ENCODE data around the gene RTBDN. TPM values are rescaled to one million over a fixed set of nuclear protein-coding genes. Genes with fewer than 3 reads are reported as not detected.

RTBDN gene
- polyA plus RNA-seq, 3 donors, result 0.10 to 0.46 TPM; not detected in 1

DNA sequence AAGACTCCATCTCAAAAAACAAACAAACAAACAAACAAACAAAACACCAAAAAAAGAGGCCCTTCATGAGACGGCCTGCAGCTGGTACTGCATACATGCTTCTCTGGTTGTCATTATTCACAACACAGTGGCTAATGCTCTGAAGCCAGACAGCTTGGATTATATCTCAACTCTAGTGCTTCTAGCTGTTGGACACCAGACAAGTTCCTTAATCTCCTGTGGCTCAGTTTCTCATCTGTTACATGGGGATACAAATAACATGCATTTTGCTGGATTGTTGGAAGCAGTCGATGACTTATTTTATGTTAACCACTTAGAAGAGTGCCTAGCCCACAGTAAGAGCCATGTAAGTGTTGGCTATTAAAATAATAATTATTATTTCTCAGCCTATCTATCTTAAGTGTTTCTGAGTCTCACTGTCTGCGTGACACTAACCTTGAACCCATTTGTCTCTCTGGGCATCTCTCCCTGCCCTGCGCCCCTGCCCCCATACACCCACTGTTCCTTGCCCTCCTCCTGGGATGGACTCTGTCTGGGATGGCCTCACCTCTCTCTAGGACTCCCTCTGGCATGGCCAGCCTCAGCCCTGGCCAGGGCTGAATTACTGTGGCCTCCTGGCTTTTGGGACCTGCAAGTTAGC lies 46.2 kb downstream of the RTBDN start:
- H3K27ac ChIP-seq (ENCODE audit: low read depth, low read length), result peak overlapping the region; percentile 100
- 37 to 51% (median 48%) methylated on average over 4 of the region's 4 CpGs for WGBS, 3 donors

DNA sequence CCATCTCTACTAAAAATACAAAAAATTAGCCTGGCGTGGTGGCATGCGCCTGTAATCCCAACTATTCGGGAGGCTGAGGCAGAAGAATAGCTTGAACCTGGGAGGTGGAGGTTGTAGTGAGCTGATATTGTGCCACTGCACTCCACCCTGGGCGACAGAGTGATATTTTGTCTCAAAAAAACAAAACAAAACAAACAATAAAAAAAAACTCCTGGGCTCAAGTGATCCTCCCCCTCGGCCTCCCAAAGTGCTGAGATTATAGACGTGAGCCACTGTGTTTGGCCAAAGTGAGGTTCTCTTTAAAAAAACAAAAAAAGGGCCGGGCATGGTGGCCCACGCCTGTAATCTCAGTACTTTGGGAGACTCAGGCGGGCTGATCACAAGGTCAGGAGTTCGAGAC lies 46.9 kb downstream of the RTBDN start:
- H3K27ac ChIP-seq (ENCODE audit: low read depth, low read length), result no peak overlapping the region
- 74 to 86% (median 74%) methylated on average over 10 of the region's 10 CpGs for WGBS, 3 donors

DNA sequence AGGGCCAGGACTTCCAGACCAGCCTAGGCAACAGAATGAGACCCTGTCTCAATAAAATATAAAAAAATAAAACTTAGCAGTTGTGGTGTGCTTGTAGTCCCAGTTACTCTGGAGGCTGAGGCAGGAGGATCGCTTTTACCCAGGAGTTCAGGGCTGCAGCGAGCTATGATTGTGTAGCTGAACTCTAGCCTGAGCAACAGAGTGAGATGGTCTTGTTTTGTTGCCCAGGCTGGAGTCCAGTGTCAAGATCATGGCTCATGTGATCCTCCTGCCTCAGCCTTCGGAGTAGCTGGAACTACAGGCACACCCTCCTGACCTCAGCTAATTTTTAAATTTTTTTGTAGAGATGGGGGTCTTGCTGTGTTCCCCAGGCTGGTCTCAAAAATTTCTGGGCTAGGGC lies 47.4 kb downstream of the RTBDN start:
- no peak overlapping the region for H3K27ac ChIP-seq (ENCODE audit: low read depth, low read length)
- 78 to 93% (median 81%) methylated on average over 3 of the region's 3 CpGs for WGBS, 3 donors

DNA sequence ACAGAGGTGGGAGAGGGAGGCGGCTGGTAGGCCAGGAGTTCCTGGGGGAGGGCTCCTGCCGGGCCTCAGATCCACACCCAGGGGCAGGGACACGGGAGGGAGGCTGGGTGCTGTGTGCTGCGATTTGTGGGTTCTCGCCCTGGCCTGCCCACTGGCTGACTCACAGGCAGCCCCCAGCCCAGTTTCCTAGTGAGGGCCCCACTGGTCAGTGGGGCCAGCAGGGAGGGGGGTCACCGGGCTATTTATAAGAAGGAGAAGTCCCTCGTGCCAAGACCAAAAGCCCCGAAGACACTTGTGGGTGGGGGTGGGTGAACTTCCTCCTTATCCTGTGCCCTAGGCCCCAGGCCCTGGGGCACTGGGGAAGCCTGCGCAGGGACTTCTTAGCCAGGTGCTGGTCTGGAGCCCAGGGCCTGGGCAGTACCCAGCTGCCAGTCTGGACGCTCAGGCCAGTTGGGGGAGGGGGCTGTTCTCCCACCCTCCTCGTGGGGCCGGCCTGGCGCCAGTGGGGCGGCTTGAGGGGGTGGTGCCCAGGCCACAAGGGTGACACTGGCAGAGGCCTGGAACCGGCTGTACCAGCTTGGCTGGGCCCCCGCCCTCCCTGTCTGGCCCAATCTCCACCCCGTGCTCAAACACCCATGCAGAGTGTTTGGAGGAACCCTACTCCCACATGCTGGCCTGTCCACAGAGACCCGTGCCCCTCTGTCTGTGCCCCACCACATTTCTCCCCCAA lies 48.1 kb downstream of the RTBDN start:
- 30 to 36% (median 34%) methylated on average over 18 of the region's 18 CpGs for WGBS, 3 donors
- peak overlapping the region; percentile 98 for H3K27ac ChIP-seq (ENCODE audit: low read depth, low read length)

DNA sequence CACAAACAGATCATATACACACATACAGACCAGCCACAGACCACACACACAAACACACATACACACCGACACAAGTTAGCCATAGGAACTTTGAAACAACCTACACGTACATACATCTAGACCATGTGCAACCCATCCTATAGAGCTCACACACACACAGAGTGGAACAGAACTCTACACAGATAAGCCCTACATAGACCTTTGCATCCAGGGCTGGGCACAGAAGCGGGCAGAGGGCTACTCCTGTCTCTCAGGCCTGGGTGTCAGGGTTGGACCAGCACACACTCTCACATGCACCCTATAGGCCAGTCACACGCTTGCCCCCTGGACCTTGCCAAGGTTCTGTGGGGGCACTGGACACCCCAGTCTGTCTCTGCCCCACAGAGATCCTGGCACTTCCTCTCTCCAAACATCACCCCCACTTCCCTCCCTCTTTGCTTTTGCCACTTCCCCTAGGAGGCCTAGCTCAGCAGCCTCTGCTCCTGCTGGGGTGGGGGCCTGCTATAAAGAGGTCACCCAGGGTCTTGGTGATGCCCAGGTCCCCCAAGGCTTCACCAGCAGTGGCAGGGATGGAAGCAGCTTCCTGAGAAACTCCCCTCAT lies 48.8 kb downstream of the RTBDN start:
- peak overlapping the region; percentile 98 for H3K27ac ChIP-seq (ENCODE audit: low read depth, low read length)
- WGBS, 3 donors, result 49 to 84% (median 57%) methylated on average over 4 of the region's 4 CpGs

DNA sequence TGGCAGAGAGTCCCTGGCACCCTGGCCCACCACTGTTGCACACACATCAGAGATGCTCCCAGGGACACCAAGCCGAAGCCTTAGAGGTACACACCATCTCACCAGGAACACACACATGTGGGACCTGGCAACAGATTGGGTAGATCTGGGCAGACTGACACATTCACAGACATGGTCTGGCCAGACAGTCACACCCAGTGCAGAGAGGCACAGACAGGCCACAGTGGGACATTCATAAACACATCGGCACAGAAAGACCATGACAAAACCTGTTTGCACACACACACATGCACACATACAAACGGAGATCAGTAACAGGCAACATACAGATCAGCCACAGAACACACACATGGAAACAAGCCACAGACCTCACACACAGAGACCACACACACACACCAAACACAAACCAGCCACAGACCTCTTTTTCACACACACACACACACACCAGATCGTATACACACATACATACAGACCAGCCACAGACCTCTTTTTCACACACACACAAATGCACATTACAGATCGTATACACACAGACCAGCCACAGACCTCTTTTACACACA lies 49.4 kb downstream of the RTBDN start:
- H3K27ac ChIP-seq (ENCODE audit: low read depth, low read length), result peak overlapping the region; percentile 98
- 46 to 73% (median 54%) methylated on average over 5 of the region's 5 CpGs for WGBS, 3 donors

DNA sequence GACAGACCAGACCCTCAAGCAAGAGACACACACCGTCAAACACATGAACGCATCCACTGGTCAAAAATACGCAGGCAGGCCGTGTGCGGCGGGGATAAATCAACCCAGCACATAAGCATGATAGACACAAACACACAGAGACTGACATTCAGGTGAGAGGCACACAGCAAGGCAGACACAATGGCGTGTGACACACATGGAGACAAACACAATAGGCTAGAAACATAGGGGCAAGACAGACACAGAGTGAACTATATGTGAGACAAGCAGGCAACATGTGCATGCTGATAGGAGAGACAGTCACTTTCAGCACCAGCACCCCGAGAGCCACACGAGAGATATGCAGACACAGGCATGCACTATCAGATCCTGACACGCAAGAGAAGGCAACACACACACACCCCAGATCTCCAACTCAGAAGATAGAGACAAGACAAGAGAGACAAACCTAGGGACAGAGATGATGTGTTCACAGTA lies 49.9 kb downstream of the RTBDN start:
- 72 to 76% (median 72%) methylated on average over 10 of the region's 10 CpGs for WGBS, 3 donors
- H3K27ac ChIP-seq (ENCODE audit: low read depth, low read length), result peak overlapping the region; percentile 98

DNA sequence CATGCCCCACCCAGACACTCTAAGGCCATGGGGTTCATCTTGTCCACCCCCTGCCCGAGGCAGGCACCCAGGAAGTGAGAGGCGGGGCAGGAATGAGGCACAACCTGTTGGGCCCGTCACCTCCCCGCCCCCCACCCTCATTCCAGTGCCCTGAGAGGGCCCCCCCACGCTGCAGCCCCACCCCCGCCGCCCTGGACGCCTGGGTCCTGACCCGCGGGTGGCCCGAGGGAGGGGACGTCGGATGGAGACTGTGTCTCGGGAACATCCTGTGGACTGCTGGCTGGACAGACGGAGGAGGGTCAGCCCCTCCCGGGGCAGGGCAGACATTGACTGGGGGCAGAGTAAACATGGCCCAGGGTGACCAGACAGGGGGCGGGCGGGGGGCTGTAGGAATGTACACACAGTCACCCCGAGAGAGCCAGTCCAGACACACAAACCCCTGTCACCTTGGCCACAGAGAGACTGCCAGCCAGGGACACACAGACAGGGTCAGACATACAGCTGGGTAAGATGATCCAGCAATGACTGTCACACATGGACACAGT lies 50.5 kb downstream of the RTBDN start:
- 21 to 30% (median 22%) methylated on average over 15 to 18 of the region's 19 CpGs for WGBS, 3 donors
- H3K27ac ChIP-seq (ENCODE audit: low read depth, low read length), result peak overlapping the region; percentile 83

DNA sequence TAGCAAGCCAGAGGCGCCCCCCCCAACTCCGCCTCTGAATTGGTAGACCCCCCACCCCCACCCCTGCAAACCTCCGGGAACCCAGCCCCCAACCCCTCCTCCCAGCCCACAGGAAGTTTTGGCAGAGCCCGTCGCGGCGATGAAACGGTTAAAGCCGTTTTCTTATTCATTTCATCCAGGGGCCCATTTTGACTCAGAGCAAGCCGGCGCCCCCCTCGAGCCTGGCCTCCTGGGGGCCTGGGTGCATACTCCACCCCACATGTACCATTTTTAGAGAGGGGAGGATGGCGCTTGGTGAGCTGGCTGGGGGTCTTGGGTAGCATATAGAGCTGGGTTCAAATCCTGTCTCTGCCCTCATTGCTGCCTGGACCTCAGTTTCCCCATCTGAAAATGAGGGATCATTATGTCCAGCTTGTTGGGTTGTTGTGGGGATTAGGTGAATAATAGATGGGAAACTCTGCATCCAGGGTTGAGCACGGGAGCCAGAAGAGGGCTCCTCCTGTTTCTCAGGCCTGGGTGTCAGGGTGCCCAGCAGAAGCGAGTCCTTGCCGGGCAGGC lies 51.0 kb downstream of the RTBDN start:
- 11 to 22% (median 15%) methylated on average over 14 to 16 of the region's 16 CpGs for WGBS, 3 donors
- H3K27ac ChIP-seq (ENCODE audit: low read depth, low read length), result peak overlapping the region; percentile 83

DNA sequence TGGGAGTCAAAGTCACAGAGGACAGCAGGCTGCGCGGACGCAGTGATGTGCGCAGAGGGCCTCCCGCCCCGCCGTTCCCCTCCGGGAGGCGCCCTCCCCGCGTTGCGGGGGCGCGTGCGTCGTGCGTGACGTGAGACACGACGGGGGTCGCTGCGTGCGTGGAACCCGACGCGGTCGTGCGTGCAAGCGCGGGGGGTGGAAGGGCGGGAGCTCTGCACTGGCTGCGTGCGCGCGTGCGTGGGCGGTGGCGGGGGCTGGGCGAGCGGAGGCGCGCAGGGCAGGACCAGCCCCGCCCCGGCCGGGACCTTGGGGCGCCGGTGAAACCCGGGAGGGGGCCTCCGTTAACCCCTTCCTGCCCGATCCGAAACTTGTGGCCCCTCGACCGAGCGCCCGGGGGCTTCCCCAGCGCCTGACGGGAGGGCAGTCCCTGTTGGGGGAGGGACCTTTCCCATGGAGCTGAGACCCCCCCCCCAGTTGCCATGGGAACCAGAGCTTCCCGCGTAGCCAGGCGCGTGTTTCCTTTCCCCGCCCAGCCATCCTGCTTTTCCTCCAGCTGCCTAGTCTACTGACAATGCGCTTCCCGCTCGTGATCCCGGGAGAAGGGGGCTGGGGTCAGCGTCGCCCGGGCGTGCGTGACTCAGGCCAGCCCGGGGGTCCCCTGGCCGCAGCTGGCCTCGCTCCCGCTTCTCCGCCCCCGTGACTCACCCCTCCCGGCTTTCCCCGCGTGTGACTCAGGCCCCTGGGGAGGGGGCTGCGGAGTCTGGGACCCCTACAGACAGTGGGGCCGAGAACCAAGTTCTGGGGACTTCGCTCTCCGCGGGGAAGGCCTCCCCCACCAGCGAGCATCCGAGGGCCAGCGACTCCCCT lies 51.7 kb downstream of the RTBDN start:
- peak overlapping the region; percentile 83 for H3K27ac ChIP-seq (ENCODE audit: low read depth, low read length)
- WGBS, 3 donors, result 1 to 2% (median 1%) methylated on average over 58 to 88 of the region's 88 CpGs

DNA sequence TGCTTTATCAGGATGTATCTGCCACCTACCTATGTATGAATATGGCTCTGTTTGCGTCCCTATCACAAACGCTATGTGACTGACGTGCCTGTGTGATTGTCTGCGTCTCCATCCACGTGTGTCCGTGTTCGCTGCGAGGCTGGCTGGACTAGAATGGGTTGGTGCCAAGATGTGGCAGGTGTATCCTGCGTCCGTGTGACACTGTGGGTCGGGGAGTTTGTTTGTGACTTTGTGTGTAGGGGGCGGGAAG lies 52.3 kb downstream of the RTBDN start:
- H3K27ac ChIP-seq (ENCODE audit: low read depth, low read length), result peak overlapping the region; percentile 83
- WGBS, 3 donors, result 1 to 2% (median 2%) methylated on average over 12 of the region's 12 CpGs

DNA sequence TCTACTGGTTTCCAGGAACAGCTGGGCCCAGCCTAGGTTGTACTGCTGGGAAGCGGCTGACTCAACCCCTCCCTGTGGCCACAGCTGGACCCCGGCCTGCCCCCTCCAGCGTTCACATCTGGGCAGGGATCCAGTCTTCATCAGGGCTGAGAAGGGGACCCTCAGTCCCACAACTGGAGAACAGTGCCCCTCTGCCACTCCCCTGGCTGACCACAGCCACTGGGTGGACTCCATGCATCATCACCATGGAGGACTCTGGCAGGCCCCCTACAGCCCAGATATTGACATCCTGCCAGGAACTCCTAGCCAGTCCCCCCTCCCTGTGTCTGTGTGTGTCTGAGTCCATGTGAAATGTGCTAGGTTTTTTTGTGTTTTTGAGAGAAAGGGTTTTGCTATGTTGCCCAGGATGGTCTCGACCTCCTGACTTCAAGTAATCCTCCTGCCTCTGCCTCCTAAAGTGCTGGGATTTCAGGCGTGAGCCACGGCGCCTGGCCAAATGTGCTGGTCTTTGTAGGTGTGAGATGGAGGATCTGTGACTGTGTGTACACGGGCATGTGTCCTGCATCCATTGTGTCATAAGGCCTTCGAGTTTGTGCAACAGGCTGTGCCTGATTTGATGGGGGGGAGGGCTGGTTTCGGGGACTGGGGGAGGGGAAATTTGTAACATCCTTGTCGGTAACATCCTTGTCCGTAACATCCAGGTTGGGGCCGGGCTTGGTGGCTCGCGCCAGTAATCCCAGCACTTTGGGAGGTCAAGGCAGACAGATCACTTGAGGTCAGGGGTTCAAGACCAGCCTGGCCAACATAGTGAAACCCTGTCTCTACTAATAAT lies 55.0 kb downstream of the RTBDN start:
- peak overlapping the region; percentile 92 for H3K27ac ChIP-seq (ENCODE audit: low read depth, low read length)
- WGBS, 3 donors, result 44 to 72% (median 45%) methylated on average over 15 of the region's 15 CpGs

DNA sequence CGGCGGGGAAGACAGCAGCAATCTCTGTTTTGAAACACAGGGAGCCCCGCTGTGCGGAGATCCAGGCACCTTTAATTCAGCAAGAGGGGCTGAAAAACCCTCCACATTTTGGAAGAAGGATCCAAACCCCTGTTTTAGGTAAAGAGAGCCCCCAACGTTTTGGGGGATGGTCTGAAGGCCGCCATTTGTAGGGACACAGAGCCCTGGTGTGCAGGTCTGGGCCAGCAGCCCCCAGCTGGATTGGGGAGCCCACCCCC lies 55.5 kb downstream of the RTBDN start:
- peak overlapping the region; percentile 92 for H3K27ac ChIP-seq (ENCODE audit: low read depth, low read length)
- 34 to 54% (median 37%) methylated on average over 6 of the region's 6 CpGs for WGBS, 3 donors

DNA sequence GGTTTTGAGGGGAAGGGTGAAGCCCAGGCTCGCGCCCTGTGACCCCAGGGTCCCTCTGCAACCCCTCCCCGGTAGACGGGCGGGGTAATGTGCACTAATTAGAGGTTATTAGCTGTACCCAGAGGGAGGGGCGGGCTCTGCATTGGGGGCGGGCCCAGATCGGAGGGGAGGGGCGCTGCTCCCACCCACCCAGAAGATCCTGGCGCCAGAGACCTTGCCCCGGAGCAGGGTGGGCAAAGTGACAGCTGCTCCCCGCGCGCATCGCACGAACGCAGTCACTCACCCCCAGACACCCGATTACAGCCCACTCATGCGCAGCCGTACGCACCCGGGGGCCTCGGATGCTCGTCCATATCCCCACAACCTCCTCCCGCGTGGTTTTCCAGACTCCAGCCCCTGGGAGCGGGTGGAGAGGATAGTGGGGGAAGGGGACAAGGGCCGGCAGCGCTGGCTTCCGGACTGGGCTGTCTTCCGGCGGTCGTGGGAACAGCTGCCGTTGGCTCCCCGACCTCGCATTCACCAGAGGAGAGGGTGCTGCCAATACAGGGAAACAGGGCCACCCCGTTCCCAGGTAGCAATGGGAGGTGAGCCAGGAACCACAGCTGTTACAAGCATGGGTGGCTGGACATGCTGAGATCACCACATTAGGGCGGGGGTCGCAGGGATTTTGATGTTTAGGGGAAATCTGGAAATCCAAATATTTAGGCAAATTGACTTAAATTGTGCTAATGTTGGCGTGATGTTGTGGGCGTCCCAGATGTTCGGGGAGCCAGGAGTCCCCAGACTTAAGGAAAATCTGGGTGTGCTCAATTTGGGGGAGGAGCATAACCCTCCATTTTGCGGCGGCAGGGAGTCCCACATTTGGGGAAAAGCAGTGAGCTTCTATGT lies 56.1 kb downstream of the RTBDN start:
- peak overlapping the region; percentile 92 for H3K27ac ChIP-seq (ENCODE audit: low read depth, low read length)
- WGBS, 3 donors, result 1 to 2% (median 2%) methylated on average over 37 to 44 of the region's 44 CpGs

DNA sequence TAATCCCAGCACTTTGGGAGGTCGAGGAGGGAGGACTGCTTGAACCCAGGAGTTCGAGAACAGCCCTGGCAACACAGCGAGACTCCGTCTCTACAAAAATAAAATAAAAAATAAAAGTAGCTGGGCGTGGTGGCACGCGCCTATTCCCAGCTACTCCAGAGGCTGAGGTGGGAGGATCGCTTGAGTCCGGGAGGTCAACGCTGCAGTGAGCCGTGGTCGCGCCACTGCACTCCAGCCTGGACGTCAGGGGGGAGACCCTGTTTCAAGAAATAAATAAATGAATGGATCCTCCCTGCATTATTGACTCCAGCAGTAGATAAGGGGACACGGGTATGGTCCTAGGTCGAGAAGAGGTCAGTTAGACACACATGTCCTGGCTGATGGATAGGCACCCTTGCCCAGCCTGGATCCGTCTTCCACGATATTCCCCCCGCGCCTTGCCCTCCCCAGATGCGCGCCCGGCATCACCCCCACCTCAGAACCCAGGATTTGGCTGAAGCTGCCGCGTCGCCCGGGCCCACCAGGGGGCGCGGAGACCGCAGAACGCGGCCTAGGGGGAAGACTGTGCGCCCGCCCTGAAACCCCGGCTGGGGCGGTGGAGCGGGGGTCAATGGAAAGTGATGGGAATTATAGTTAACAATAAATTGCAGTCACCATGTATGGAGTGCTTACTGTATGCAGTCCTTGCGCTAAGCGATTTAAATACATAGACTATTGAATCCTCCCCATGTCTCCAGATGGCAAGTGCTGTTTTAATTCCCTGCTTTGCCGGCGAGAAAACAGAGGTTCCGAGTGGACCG lies 57.0 kb downstream of the RTBDN start:
- H3K27ac ChIP-seq (ENCODE audit: low read depth, low read length), result peak overlapping the region; percentile 92
- WGBS, 3 donors, result 9 to 10% (median 9%) methylated on average over 42 to 43 of the region's 43 CpGs
